Mesendoderm (in vitro differentiated cells): ENCODE results near the gene HAUS8. TPM values are rescaled to one million over a fixed set of nuclear protein-coding genes. Genes with fewer than 3 reads are reported as not detected.

Experiments used
- DNase-seq: peaks from one replicate; pipeline ENCODE4 v3.0.0; 2013
- H2AK5ac ChIP-seq: 2 replicates; pipeline ENCODE4 v1.6.1; 2013; ENCODE audit warnings: low read length, inconsistent platforms
- H2BK120ac ChIP-seq: 2 replicates; pipeline ENCODE4 v1.6.1; 2013; ENCODE audit warnings: low read depth, mild to moderate bottlenecking, low read length, moderate library complexity, mixed read lengths
- H2BK15ac ChIP-seq: replicated peaks from 2 replicates; pipeline ENCODE4 v1.6.1; 2013; ENCODE audit warnings: low read depth, mild to moderate bottlenecking, moderate library complexity
- H2BK5ac ChIP-seq: 2 replicates; pipeline ENCODE4 v1.6.1; 2013; ENCODE audit warnings: low read length, inconsistent platforms
- H3K18ac ChIP-seq: 2 replicates; pipeline ENCODE4 v1.6.1; 2013; ENCODE audit warnings: mild to moderate bottlenecking, low read length, mixed read lengths
- H3K23ac ChIP-seq: one replicate; pipeline ENCODE4 v1.6.1; 2013; ENCODE audit warnings: low read length
- H3K27ac ChIP-seq: 2 replicates; pipeline ENCODE4 v1.5.1; 2013; ENCODE audit warnings: low read depth, mild to moderate bottlenecking, inconsistent platforms, low read length, moderate library complexity
- H3K27me3 ChIP-seq: 2 replicates; pipeline ENCODE4 v1.6.1; 2013; ENCODE audit warnings: low read length, control low read depth, mild to moderate bottlenecking, inconsistent platforms; ENCODE audit not compliant: insufficient read depth, poor library complexity
- H3K36me3 ChIP-seq: 2 replicates; pipeline ENCODE4 v1.6.1; 2013; ENCODE audit warnings: low read length, inconsistent platforms; ENCODE audit not compliant: control insufficient read depth, insufficient read depth
- H3K4ac ChIP-seq: one replicate; pipeline ENCODE4 v1.6.1; 2013; ENCODE audit warnings: low read depth, mild to moderate bottlenecking, low read length, moderate library complexity
- H3K4me1 ChIP-seq: 2 replicates; pipeline ENCODE4 v1.6.1; 2013; ENCODE audit warnings: low read depth, low read length, inconsistent platforms; ENCODE audit not compliant: control insufficient read depth
- H3K4me2 ChIP-seq: 2 replicates; pipeline ENCODE4 v1.6.1; 2013; ENCODE audit warnings: low read length
- H3K4me3 ChIP-seq: 2 replicates; pipeline ENCODE4 v1.5.1; 2013; ENCODE audit warnings: mild to moderate bottlenecking, low read length
- H3K56ac ChIP-seq: one replicate; pipeline ENCODE4 v1.6.1; 2013; ENCODE audit warnings: low read length
- H3K79me1 ChIP-seq: 2 replicates; pipeline ENCODE4 v1.6.1; 2013; ENCODE audit warnings: low read length, inconsistent platforms
- H3K79me2 ChIP-seq: 2 replicates; pipeline ENCODE4 v1.6.1; 2013; ENCODE audit warnings: mild to moderate bottlenecking, low read length; ENCODE audit not compliant: control insufficient read depth, insufficient read depth
- H3K9ac ChIP-seq: 2 replicates; pipeline ENCODE4 v1.6.1; 2013; ENCODE audit warnings: low read length, inconsistent platforms
- H4K5ac ChIP-seq: one replicate; pipeline ENCODE4 v1.6.1; 2013; ENCODE audit warnings: low read length
- H4K8ac ChIP-seq: one replicate; pipeline ENCODE4 v1.6.1; 2013; ENCODE audit warnings: low read depth, mild to moderate bottlenecking, control low read depth, low read length, moderate library complexity
- WGBS: extraction: QIAGEN DNeasy Blood & Tissue Kit; methylation state at CpG from one replicate; pipeline ENCODE4 v1.1.7; 2013; ENCODE audit warnings: low lambda C conversion rate, missing lambda C conversion rate; ENCODE audit not compliant: insufficient coverage; ENCODE audit errors: extremely low coverage; 5-methylcytosine and 5-hydroxymethylcytosine counted together
- polyA plus RNA-seq, 2 experiments: library from polyadenylated mRNA; stranded (reverse); fragments of 200-250 nt; gene quantifications; one replicate each; pipeline ENCODE4 v1.2.3, GENCODE V29; 2013

HAUS8 gene, protein sequence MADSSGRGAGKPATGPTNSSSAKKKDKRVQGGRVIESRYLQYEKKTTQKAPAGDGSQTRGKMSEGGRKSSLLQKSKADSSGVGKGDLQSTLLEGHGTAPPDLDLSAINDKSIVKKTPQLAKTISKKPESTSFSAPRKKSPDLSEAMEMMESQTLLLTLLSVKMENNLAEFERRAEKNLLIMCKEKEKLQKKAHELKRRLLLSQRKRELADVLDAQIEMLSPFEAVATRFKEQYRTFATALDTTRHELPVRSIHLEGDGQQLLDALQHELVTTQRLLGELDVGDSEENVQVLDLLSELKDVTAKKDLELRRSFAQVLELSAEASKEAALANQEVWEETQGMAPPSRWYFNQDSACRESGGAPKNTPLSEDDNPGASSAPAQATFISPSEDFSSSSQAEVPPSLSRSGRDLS
- 24.9 TPM for polyA plus RNA-seq (2013, experiment 1 of 2)
- 24.3 TPM for polyA plus RNA-seq (2013, experiment 2 of 2)

GRCh38 chr19:17075035-17075863 lies at the start of gene HAUS8, which contains the start of gene MYO9B:
HAUS8 (minus strand) TSS chr19:17075452; CDS start chr19:17075422, 30 bp downstream.
MYO9B (plus strand) TSS chr19:17075777; CDS start chr19:17101718, 25,941 bp downstream.
- peak within 1 kb of the TSS; percentile 58 for H3K27ac ChIP-seq
- H3K9ac ChIP-seq, result peak within 1 kb of the TSS; percentile 93
- peak within 1 kb of the TSS; percentile 4 for H3K23ac ChIP-seq
- H4K5ac ChIP-seq, result no peak within 1 kb of the TSS
- H3K27me3 ChIP-seq, result no peaks in the 10 kb centered on the region
- no peak within 1 kb of the TSS for H2AK5ac ChIP-seq
- no CpG with 5 or more reads among the region's 103 CpGs for WGBS
- no peak within 1 kb of the TSS for H3K4ac ChIP-seq
- H3K79me1 ChIP-seq, result peaks cover 26% of the 10 kb centered on the region
- DNase-seq, result peak; percentile 100
- H2BK15ac ChIP-seq, result no peak within 1 kb of the TSS
- peaks cover 56% of the 10 kb centered on the region for H3K79me2 ChIP-seq
- H3K4me3 ChIP-seq, result peak within 1 kb of the TSS; percentile 72
- H3K56ac ChIP-seq, result peak within 1 kb of the TSS; percentile 96
- no peak within 1 kb of the TSS for H4K8ac ChIP-seq
- H3K36me3 ChIP-seq, result peaks cover 3% of the 10 kb centered on the region
- no peak within 1 kb of the TSS for H2BK120ac ChIP-seq
- peak within 1 kb of the TSS; percentile 65 for H3K18ac ChIP-seq
- peaks cover 5% of the 10 kb centered on the region for H3K4me1 ChIP-seq
- H3K4me2 ChIP-seq, result peak within 1 kb of the TSS; percentile 93
- H2BK5ac ChIP-seq, result peak within 1 kb of the TSS; percentile 20

DNA sequence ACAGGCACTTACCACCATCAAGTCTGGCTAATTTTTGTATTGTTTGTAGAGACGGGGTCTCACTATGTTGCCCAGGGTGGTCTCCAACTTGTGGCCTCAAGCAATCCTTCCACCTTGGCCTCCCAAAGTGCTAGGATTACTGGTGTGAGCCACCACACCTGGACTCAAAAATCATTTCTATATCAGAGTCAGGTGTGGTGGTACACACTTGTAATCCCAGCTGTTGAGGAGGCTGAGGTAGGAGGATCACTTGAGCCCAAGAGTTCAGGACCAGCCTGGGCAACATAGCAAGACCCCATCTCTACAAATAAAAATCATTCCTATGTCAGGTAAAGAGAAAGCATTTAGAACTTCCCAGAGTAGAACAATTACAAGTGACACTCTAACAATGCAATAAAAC lies 48.8 kb upstream of the HAUS8 start:
- H3K4me1 ChIP-seq, result no peaks in the 10 kb centered on the region
- no peak overlapping the region for H4K5ac ChIP-seq
- no peak overlapping the region for H3K4me2 ChIP-seq
- no peak overlapping the region for H2BK120ac ChIP-seq
- H3K23ac ChIP-seq, result no peak overlapping the region
- no peak overlapping the region for H4K8ac ChIP-seq
- H3K27ac ChIP-seq, result no peak overlapping the region
- H3K27me3 ChIP-seq, result no peaks in the 10 kb centered on the region
- DNase-seq, result no peak
- H3K56ac ChIP-seq, result no peak overlapping the region
- H2BK15ac ChIP-seq, result no peak overlapping the region
- H3K18ac ChIP-seq, result no peak overlapping the region
- WGBS, result no CpG with 5 or more reads among the region's 1 CpG
- no peak overlapping the region for H3K4ac ChIP-seq
- H2AK5ac ChIP-seq, result no peak overlapping the region
- H3K79me1 ChIP-seq, result peaks cover 7% of the 10 kb centered on the region
- no peak overlapping the region for H3K4me3 ChIP-seq
- H3K9ac ChIP-seq, result no peak overlapping the region
- H3K36me3 ChIP-seq, result no peaks in the 10 kb centered on the region
- H3K79me2 ChIP-seq, result no peaks in the 10 kb centered on the region
- no peak overlapping the region for H2BK5ac ChIP-seq

- no peaks in the 10 kb centered on the region for H3K79me2 ChIP-seq
- peaks cover 9% of the 10 kb centered on the region for H3K79me1 ChIP-seq
- H3K4me1 ChIP-seq, result no peaks in the 10 kb centered on the region
- no peak overlapping the region for H3K56ac ChIP-seq
- H4K5ac ChIP-seq, result no peak overlapping the region
- no peak overlapping the region for H4K8ac ChIP-seq
- H3K4ac ChIP-seq, result no peak overlapping the region
- no peaks in the 10 kb centered on the region for H3K36me3 ChIP-seq
- no peak overlapping the region for H2AK5ac ChIP-seq
- no peak overlapping the region for H2BK5ac ChIP-seq
- no peak overlapping the region for H3K18ac ChIP-seq
- no peak overlapping the region for H3K4me3 ChIP-seq
- no peak overlapping the region for H3K23ac ChIP-seq
- WGBS, result no CpG with 5 or more reads among the region's 2 CpGs
- H3K27me3 ChIP-seq, result no peaks in the 10 kb centered on the region
- H2BK120ac ChIP-seq, result no peak overlapping the region
- no peak for DNase-seq
- no peak overlapping the region for H2BK15ac ChIP-seq
- no peak overlapping the region for H3K9ac ChIP-seq
- no peak overlapping the region for H3K4me2 ChIP-seq
- H3K27ac ChIP-seq, result no peak overlapping the region
These were observed 47.8 kb upstream of the HAUS8 start for GRCh38 chr19:17123041-17123440.

DNA sequence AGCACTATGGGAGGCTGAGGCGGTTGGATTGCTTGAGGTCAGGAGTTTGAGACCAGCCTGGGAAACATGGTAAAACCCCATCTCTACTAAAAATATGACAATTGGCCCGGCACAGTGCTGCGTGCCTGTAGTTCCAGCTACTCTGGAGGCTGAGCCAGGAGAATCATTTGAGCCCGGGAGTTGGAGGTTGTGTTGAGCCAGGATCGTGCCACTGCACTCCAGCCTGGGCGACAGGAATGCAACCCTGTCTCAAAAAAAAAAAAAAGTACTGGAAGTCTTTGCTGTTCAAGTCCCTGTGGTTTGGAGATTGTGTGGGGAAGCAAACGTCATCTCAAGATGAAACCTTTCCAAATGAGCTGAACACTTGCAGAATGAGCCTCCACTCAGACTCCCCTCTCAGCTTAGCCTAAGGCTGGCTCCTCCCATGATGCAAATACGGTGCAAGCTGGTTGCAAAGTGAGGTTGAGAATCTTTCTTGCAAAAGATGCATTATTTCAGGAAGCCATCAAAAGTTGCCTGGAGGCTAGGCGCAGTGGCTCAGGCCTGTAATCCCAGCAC lies 46.6 kb upstream of the HAUS8 start:
- H3K4ac ChIP-seq, result no peak overlapping the region
- H3K36me3 ChIP-seq, result no peaks in the 10 kb centered on the region
- no peak overlapping the region for H3K56ac ChIP-seq
- H4K5ac ChIP-seq, result no peak overlapping the region
- H3K23ac ChIP-seq, result no peak overlapping the region
- no peak overlapping the region for H3K4me2 ChIP-seq
- no CpG with 5 or more reads among the region's 9 CpGs for WGBS
- no peak overlapping the region for H2AK5ac ChIP-seq
- DNase-seq, result no peak
- H2BK5ac ChIP-seq, result no peak overlapping the region
- no peaks in the 10 kb centered on the region for H3K27me3 ChIP-seq
- no peaks in the 10 kb centered on the region for H3K4me1 ChIP-seq
- no peak overlapping the region for H3K18ac ChIP-seq
- H3K79me2 ChIP-seq, result no peaks in the 10 kb centered on the region
- H4K8ac ChIP-seq, result no peak overlapping the region
- H3K4me3 ChIP-seq, result no peak overlapping the region
- H2BK120ac ChIP-seq, result no peak overlapping the region
- H2BK15ac ChIP-seq, result no peak overlapping the region
- no peak overlapping the region for H3K27ac ChIP-seq
- H3K9ac ChIP-seq, result no peak overlapping the region
- H3K79me1 ChIP-seq, result peaks cover 9% of the 10 kb centered on the region

DNA sequence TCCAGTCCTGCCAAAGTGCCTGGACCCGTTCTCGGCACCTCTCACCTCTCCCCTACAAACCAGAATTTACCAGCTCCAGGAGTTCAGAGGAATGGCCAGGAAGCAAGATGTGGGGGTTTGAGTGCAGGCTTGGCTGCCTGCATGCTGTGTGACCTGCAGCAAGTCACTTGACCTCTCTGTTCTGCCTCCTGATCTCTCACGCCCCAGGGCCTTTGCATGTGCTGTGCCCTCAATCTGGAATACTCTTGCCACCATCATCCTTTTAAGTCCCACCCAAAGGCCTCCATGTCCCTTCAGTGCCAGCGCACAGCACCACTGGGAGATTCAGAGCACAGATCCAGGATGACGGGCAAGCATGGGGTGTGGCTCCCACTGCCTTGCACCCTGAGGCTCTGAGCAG lies 43.7 kb upstream of the HAUS8 start:
- Histone ChIP-seq H3K79me1 (peaks cover 12% of the 10 kb centered on the region), H3K4ac (no peak overlapping the region), H2BK120ac (no peak overlapping the region), H3K27ac (no peak overlapping the region), H3K56ac (no peak overlapping the region), H3K9ac (no peak overlapping the region), H3K4me3 (no peak overlapping the region), H3K23ac (no peak overlapping the region), H3K4me2 (no peak overlapping the region), H3K36me3 (no peaks in the 10 kb centered on the region), H3K27me3 (no peaks in the 10 kb centered on the region), H4K5ac (no peak overlapping the region), H2AK5ac (no peak overlapping the region), H3K79me2 (no peaks in the 10 kb centered on the region), H3K18ac (no peak overlapping the region), H3K4me1 (peaks cover 3% of the 10 kb centered on the region), H4K8ac (no peak overlapping the region), H2BK5ac (no peak overlapping the region), H2BK15ac (no peak overlapping the region)
- DNase-seq, result no peak
- no CpG with 5 or more reads among the region's 5 CpGs for WGBS
